Caco-2 (cell line): ENCODE results near the gene RAD51C. TPM values are rescaled to one million over a fixed set of nuclear protein-coding genes. Genes with fewer than 3 reads are reported as not detected.

Source experiments
- BruUV-seq: library from RNA; stranded (reverse); fragments of 400-500 nt; replicated peaks from 2 replicates; lab custom pipeline; 2021; lab: Mats Ljungman, UMichigan
- CTCF ChIA-PET: fragments of 300-600 bp; sonication (Branson Sonifier 250); formaldehyde crosslinking; loops from one replicate; lab custom pipeline; 2022; ENCODE audit warnings: antibody characterized with exemption; lab: Charles Lee
- POLR2A ChIA-PET: fragments of 300-600 bp; sonication (Branson Sonifier 250); formaldehyde crosslinking; loops from one replicate; lab custom pipeline; 2022; ENCODE audit warnings: antibody characterized with exemption; lab: Charles Lee
- DNase-seq, 2 experiments: peaks; one replicate each; pipeline versions ENCODE4 v3.0.0 to v3.0.0-alpha.2; 2020 to 2022
- H3K27me3 ChIP-seq: replicated peaks from 2 replicates; pipeline ENCODE4 v1.6.0; 2011; ENCODE audit warnings: low read length; ENCODE audit not compliant: control insufficient read depth, insufficient read depth
- H3K36me3 ChIP-seq: 2 replicates; pipeline ENCODE4 v1.5.1; 2011; ENCODE audit warnings: low read length; ENCODE audit not compliant: control insufficient read depth, insufficient read depth
- H3K4me1 ChIP-seq: fragments of 250-450 bp; sonication (Bioruptor Pico); 2 replicates; pipeline ENCODE4 v1.5.1; 2020; ENCODE audit warnings: mild to moderate bottlenecking
- H3K4me3 ChIP-seq: 2 replicates; pipeline ENCODE4 v1.5.1; 2011; ENCODE audit warnings: low read depth, mild to moderate bottlenecking, control low read depth, low read length
- H3K9me3 ChIP-seq: fragments of 250-450 bp; sonication (Bioruptor Pico); 2 replicates; pipeline ENCODE4 v1.5.1; 2020; ENCODE audit warnings: mild to moderate bottlenecking, moderate library complexity
- H3K27ac Mint-ChIP-seq: one replicate; pipeline ENCODE4 v1.8.0; 2022; ENCODE audit warnings: mixed read lengths; ENCODE audit not compliant: unreplicated experiment
- H3K27me3 Mint-ChIP-seq: one replicate; pipeline ENCODE4 v1.8.0; 2022; ENCODE audit warnings: mixed read lengths; ENCODE audit not compliant: insufficient read depth, unreplicated experiment
- H3K36me3 Mint-ChIP-seq: one replicate; pipeline ENCODE4 v1.8.0; 2022; ENCODE audit warnings: mild to moderate bottlenecking, mixed read lengths; ENCODE audit not compliant: insufficient read depth, unreplicated experiment
- H3K4me1 Mint-ChIP-seq: one replicate; pipeline ENCODE4 v1.8.0; 2022; ENCODE audit warnings: low read depth, mixed read lengths; ENCODE audit not compliant: unreplicated experiment
- H3K4me3 Mint-ChIP-seq: one replicate; pipeline ENCODE4 v1.8.0; 2022; ENCODE audit warnings: mild to moderate bottlenecking, moderate library complexity, mixed read lengths; ENCODE audit not compliant: unreplicated experiment
- H3K9me3 Mint-ChIP-seq: one replicate; pipeline ENCODE4 v1.8.0; 2022; ENCODE audit warnings: mixed read lengths; ENCODE audit not compliant: unreplicated experiment
- intact Hi-C: fragments of 100-400 bp; cut with micrococcal nuclease; formaldehyde crosslinking; loops from one replicate; pipeline ENCODE4 v1.10.0; 2022; ENCODE audit not compliant: unreplicated experiment
- total RNA-seq: library from RNA; stranded (reverse); gene quantifications from 2 replicates; pipeline ENCODE4 v1.2.3, GENCODE V29; 2022
- TF ChIP-seq, protein P1 (sequence below), 2 experiments: fragments of 200-600 bp in 1 of 2; IDR thresholded peaks; 1 replicate in 1 of 2; 2 replicates in 1 of 2; pipeline versions ENCODE4 v1.5.1 to v1.8.0; 2011 to 2022; ENCODE audit warnings: antibody characterized with exemption in 1 of 2, control low read depth in 1 of 2, inconsistent platforms in 1 of 2, low read depth in 1 of 2, low read length in 1 of 2, mild to moderate bottlenecking in 1 of 2, moderate library complexity in 1 of 2; ENCODE audit not compliant: insufficient read depth in 1 of 2, severe bottlenecking in 1 of 2, unreplicated experiment in 1 of 2

Gene RAD51C
- total RNA-seq, 1 experiment from 2014 or later, result 61.2 TPM

DNA sequence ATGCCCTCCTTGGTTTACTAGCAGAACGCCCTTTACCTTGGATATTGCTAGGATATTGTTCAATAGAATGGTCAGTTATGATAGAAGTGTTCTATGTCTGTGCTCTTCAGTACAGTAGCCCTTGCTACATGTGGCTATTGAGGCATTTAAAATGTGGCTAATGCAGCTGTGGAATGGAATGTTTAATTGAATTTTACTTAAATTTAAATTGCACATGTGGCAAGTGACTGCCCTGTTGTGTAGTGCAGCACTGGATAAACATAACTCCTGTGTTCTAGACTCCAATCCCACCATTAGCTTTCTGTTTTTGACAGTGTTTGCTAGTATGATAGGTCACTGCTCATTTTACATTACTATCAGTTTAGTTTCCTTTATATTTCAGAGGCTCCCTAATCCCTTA, 29.9 kb downstream of the RAD51C start:
- Mint-ChIP-seq H3K4me3 (no peak overlapping the region), H3K9me3 (no peaks in the 10 kb centered on the region), H3K27ac (no peak overlapping the region), H3K4me1 (no peaks in the 10 kb centered on the region), H3K36me3 (peaks cover 14% of the 10 kb centered on the region), H3K27me3 (no peaks in the 10 kb centered on the region)
- Histone ChIP-seq H3K27me3 (no peaks in the 10 kb centered on the region), H3K36me3 (no peaks in the 10 kb centered on the region), H3K9me3 (no peaks in the 10 kb centered on the region), H3K4me1 (no peaks in the 10 kb centered on the region), H3K4me3 (no peak overlapping the region)
- CTCF ChIA-PET, result no interaction called here
- POLR2A ChIA-PET, result no interaction called here
- no TSS peak for BruUV-seq
- intact Hi-C loops, result no loop called here
- TF ChIP-seq, protein P1, sequence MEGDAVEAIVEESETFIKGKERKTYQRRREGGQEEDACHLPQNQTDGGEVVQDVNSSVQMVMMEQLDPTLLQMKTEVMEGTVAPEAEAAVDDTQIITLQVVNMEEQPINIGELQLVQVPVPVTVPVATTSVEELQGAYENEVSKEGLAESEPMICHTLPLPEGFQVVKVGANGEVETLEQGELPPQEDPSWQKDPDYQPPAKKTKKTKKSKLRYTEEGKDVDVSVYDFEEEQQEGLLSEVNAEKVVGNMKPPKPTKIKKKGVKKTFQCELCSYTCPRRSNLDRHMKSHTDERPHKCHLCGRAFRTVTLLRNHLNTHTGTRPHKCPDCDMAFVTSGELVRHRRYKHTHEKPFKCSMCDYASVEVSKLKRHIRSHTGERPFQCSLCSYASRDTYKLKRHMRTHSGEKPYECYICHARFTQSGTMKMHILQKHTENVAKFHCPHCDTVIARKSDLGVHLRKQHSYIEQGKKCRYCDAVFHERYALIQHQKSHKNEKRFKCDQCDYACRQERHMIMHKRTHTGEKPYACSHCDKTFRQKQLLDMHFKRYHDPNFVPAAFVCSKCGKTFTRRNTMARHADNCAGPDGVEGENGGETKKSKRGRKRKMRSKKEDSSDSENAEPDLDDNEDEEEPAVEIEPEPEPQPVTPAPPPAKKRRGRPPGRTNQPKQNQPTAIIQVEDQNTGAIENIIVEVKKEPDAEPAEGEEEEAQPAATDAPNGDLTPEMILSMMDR (IDR thresholded peaks at IDR 0.05; ENCODE audit: insufficient read depth in 1 of 2, low read depth in 1 of 2, low read length in 1 of 2, severe bottlenecking in 1 of 2, unreplicated experiment in 1 of 2), result no peak
- DNase-seq, result no peak

DNA sequence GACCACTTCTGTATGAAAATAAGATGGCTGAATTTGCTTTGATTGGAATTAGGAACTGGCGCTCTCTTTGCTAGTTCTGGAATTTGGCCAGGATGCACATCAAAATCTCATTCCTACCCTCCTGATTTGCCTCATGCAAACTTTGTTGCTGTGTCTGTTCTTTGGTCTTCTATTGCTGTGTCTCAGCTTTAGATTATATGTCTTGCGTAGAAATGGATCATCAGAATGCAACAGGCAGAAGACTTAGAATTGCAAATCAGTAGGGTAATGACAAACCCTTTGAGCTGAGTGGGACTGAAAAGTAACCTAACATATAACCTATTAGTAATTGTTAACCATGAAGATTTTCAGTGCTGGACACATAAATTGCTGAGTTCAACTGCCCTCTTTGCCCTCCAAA, 30.3 kb downstream of the RAD51C start:
- peaks cover 14% of the 10 kb centered on the region for H3K36me3 Mint-ChIP-seq
- no peaks in the 10 kb centered on the region for H3K9me3 Mint-ChIP-seq
- H3K4me3 ChIP-seq, result no peak overlapping the region
- no peaks in the 10 kb centered on the region for H3K9me3 ChIP-seq
- H3K36me3 ChIP-seq, result no peaks in the 10 kb centered on the region
- TF ChIP-seq, protein P1 (IDR thresholded peaks at IDR 0.05; ENCODE audit: insufficient read depth in 1 of 2, low read depth in 1 of 2, low read length in 1 of 2, severe bottlenecking in 1 of 2, unreplicated experiment in 1 of 2), result no peak
- H3K4me3 Mint-ChIP-seq, result no peak overlapping the region
- no peaks in the 10 kb centered on the region for H3K4me1 Mint-ChIP-seq
- no peaks in the 10 kb centered on the region for H3K4me1 ChIP-seq
- CTCF ChIA-PET, result no interaction called here
- no peak overlapping the region for H3K27ac Mint-ChIP-seq
- intact Hi-C loops, result no loop called here
- no peaks in the 10 kb centered on the region for H3K27me3 Mint-ChIP-seq
- BruUV-seq, result no TSS peak
- no peak for DNase-seq
- H3K27me3 ChIP-seq, result no peaks in the 10 kb centered on the region
- POLR2A ChIA-PET, result no interaction called here

DNA sequence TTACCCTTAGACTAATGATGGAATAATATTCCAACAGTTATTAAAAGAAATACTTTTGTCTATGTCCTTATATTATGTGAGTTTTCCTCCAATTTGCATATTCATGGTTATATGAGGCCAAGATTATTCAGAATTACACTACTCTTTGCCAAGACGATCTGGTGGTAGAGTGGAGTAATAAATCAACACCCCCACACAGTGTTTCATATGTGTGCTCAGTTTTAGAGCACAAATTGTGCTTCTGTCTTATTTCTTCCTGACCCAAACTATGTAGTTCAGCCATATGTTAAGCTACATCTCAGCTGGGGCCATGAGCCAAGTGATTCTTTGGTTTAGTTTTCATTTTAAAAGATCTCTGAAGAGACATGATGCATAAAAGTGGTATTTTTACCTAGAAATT, 36.4 kb downstream of the RAD51C start:
- TF ChIP-seq, protein P1 (IDR thresholded peaks at IDR 0.05; ENCODE audit: insufficient read depth in 1 of 2, low read depth in 1 of 2, low read length in 1 of 2, severe bottlenecking in 1 of 2, unreplicated experiment in 1 of 2), result no peak
- H3K9me3 Mint-ChIP-seq, result no peaks in the 10 kb centered on the region
- no peaks in the 10 kb centered on the region for H3K27me3 ChIP-seq
- no peak overlapping the region for H3K4me3 ChIP-seq
- ChIA-PET CTCF (no interaction called here), POLR2A (no interaction called here)
- H3K27me3 Mint-ChIP-seq, result no peaks in the 10 kb centered on the region
- BruUV-seq, result no TSS peak
- H3K4me1 ChIP-seq, result no peaks in the 10 kb centered on the region
- DNase-seq, result no peak
- no peak overlapping the region for H3K4me3 Mint-ChIP-seq
- no peaks in the 10 kb centered on the region for H3K36me3 ChIP-seq
- peaks cover 10% of the 10 kb centered on the region for H3K36me3 Mint-ChIP-seq
- H3K27ac Mint-ChIP-seq, result no peak overlapping the region
- H3K9me3 ChIP-seq, result no peaks in the 10 kb centered on the region
- H3K4me1 Mint-ChIP-seq, result no peaks in the 10 kb centered on the region
- intact Hi-C loops, result no loop called here
